B cell (primary cell): Measurements from ENCODE around the gene SH3BP2. TPM values are rescaled to one million over a fixed set of nuclear protein-coding genes. Genes with fewer than 3 reads are reported as not detected.

Source experiments
- ATAC-seq: fragments of 200-7000 bp; cut with Tn5 transposase; one replicate; pipeline ENCODE4 v1.10.0; 2021; ENCODE audit warnings: low read depth, mild to moderate bottlenecking, moderate number of reproducible peaks, moderate library complexity
- CTCF ChIA-PET: fragments of 350-600 bp; sonication (Branson Sonifier 250); formaldehyde crosslinking; loops from one replicate; lab custom pipeline; 2021; ENCODE audit warnings: antibody characterized with exemption, inconsistent platforms; lab: Charles Lee
- POLR2A ChIA-PET: fragments of 350-600 bp; sonication (Branson Sonifier 250); formaldehyde crosslinking; loops from one replicate; lab custom pipeline; 2021; ENCODE audit warnings: antibody characterized with exemption; lab: Charles Lee
- DNase-seq: peaks from one replicate; pipeline ENCODE4 v3.0.0; 2013
- H2AFZ ChIP-seq: 2 replicates; pipeline ENCODE4 v1.6.1; 2012; ENCODE audit warnings: mild to moderate bottlenecking, low read depth, low read length; ENCODE audit not compliant: insufficient read depth, poor library complexity, severe bottlenecking
- H3K27ac ChIP-seq, 2 donors: 1 replicate in 1 of 2; 2 replicates in 1 of 2; pipeline ENCODE4 v1.5.1; 2012 to 2013; ENCODE audit warnings: low read length in 2 of 2, mild to moderate bottlenecking in 2 of 2, moderate library complexity in 1 of 2
- H3K27me3 ChIP-seq, 4 experiments: fragments of 200-600 bp in 1 of 4; sonication (generic) in 1 of 4; replicated peaks in 1 of 4; 1 replicate in 2 of 4; 2 replicates in 2 of 4; pipeline versions ENCODE4 v1.6.1 to v1.7.0; 2013 to 2016; ENCODE audit warnings: low read length in 3 of 4, mild to moderate bottlenecking in 2 of 4, mixed read lengths in 1 of 4, moderate library complexity in 1 of 4; ENCODE audit not compliant: insufficient read depth in 4 of 4, control insufficient read depth in 3 of 4; ENCODE audit errors: control extremely low read depth in 1 of 4
- H3K36me3 ChIP-seq, 2 experiments: replicated peaks in 1 of 2; 1 replicate in 1 of 2; 2 replicates in 1 of 2; pipeline versions ENCODE4 v1.6.1 to v1.7.1; 2013; ENCODE audit warnings: low read length in 1 of 2; ENCODE audit not compliant: insufficient read depth in 2 of 2, control insufficient read depth in 1 of 2; ENCODE audit errors: control extremely low read depth in 1 of 2, extremely low read depth in 1 of 2
- H3K4me1 ChIP-seq, 2 donors: fragments of 200-600 bp in 1 of 2; sonication (generic) in 1 of 2; 1 replicate in 1 of 2; 2 replicates in 1 of 2; pipeline versions ENCODE4 v1.5.1 to v1.6.1; 2013 to 2017; ENCODE audit warnings: low read length in 2 of 2; ENCODE audit not compliant: control insufficient read depth in 2 of 2, insufficient read depth in 2 of 2
- H3K4me2 ChIP-seq: replicated peaks from 2 replicates; pipeline ENCODE3; 2012; ENCODE audit warnings: mild to moderate bottlenecking, low read depth, low read length; ENCODE audit not compliant: poor library complexity, severe bottlenecking
- H3K4me3 ChIP-seq, 5 experiments: fragments of 200-600 bp in 1 of 5; sonication (generic) in 1 of 5; 1 replicate in 3 of 5; 2 replicates in 2 of 5; pipeline versions ENCODE4 v1.5.1 to v1.7.0; 2011 to 2016; ENCODE audit warnings: low read length in 4 of 5, mild to moderate bottlenecking in 4 of 5, low read depth in 2 of 5, control low read depth in 1 of 5, moderate library complexity in 1 of 5; ENCODE audit not compliant: insufficient read depth in 1 of 5; ENCODE audit errors: control extremely low read depth in 1 of 5, extremely low read depth in 1 of 5
- H3K79me2 ChIP-seq: fragments of 200-600 bp; sonication (generic); one replicate; pipeline ENCODE4 v1.6.0; 2016; ENCODE audit warnings: low read length; ENCODE audit not compliant: control insufficient read depth, insufficient read depth
- H3K9ac ChIP-seq: fragments of 200-600 bp; sonication (generic); 2 replicates; pipeline ENCODE4 v1.6.1; 2017; ENCODE audit warnings: mild to moderate bottlenecking, low read length, moderate library complexity
- H3K9me3 ChIP-seq, 3 donors: one replicate each; pipeline versions ENCODE4 v1.6.1 to v1.7.1; 2013; ENCODE audit warnings: low read length in 2 of 3; ENCODE audit not compliant: control insufficient read depth in 2 of 3, insufficient read depth in 1 of 3; ENCODE audit errors: control extremely low read depth in 1 of 3
- H4K20me1 ChIP-seq: 2 replicates; pipeline ENCODE4 v1.6.0; 2012; ENCODE audit warnings: mild to moderate bottlenecking, low read length; ENCODE audit not compliant: insufficient read depth, control insufficient read depth, poor library complexity, severe bottlenecking
- H3K27ac Mint-ChIP-seq: one replicate; pipeline ENCODE4 v1.8.0; 2021; ENCODE audit warnings: mixed read lengths
- H3K27me3 Mint-ChIP-seq: one replicate; pipeline ENCODE4 v1.8.0; 2021; ENCODE audit warnings: mixed read lengths
- H3K4me1 Mint-ChIP-seq: one replicate; pipeline ENCODE4 v1.8.0; 2021; ENCODE audit warnings: mixed read lengths
- H3K4me3 Mint-ChIP-seq: one replicate; pipeline ENCODE4 v1.8.0; 2021; ENCODE audit warnings: mixed read lengths
- H3K9me3 Mint-ChIP-seq: one replicate; pipeline ENCODE4 v1.8.0; 2022; ENCODE audit warnings: mixed read lengths; ENCODE audit not compliant: insufficient read depth
- CTCF ChIP-seq: fragments of 200-600 bp; IDR thresholded peaks from one replicate; pipeline ENCODE4 v1.8.0; 2022; ENCODE audit warnings: antibody characterized with exemption, mild to moderate bottlenecking
- EZH2 ChIP-seq: IDR thresholded peaks from 2 replicates; pipeline ENCODE4 v1.6.1; 2012; ENCODE audit warnings: borderline replicate concordance, low read depth, mild to moderate bottlenecking, moderate library complexity, low read length; ENCODE audit not compliant: insufficient read depth, poor library complexity, severe bottlenecking
- WGBS: methylation state at CpG from one replicate; pipeline ENCODE4 v1.1.5; 2013; ENCODE audit warnings: missing lambda C conversion rate; ENCODE audit not compliant: insufficient coverage; 5-methylcytosine and 5-hydroxymethylcytosine counted together
- intact Hi-C: fragments of 100-400 bp; cut with micrococcal nuclease; formaldehyde crosslinking; loops from one replicate; pipeline ENCODE4 v1.10.0; 2022
- polyA plus RNA-seq: library from polyadenylated mRNA; depleted of rRNA; stranded (reverse); fragments of >200 nt; gene quantifications from 2 replicates; pipeline ENCODE4 v1.2.3, GENCODE V29; 2012
- total RNA-seq, 2 donors: library from RNA; stranded (reverse); fragments of 120-200 nt in 1 of 2; gene quantifications; 1 replicate in 1 of 2; 2 replicates in 1 of 2; pipeline versions ENCODE4 v1.2.3 to v1.2.4, GENCODE V29; 2013 to 2022

The SH3BP2 gene
- total and polyA plus RNA-seq, 2 donors (not counting 1 experiment from before 2014, with no cell fraction given), result 30.8 to 219 TPM

GRCh38 chr4:2763511-2763967 is 29.3 kb upstream of the SH3BP2 start:
- peak overlapping the region in 4 of 5 experiments; percentile 29 to 72 (median 52) for H3K4me3 ChIP-seq
- no peaks in the 10 kb centered on the region for H4K20me1 ChIP-seq
- peaks cover 0 to 3% (median 0%) of the 10 kb centered on the region in 3 donors for H3K9me3 ChIP-seq
- DNase-seq (no peak), ATAC-seq (no peak)
- H3K27me3 Mint-ChIP-seq, result no peaks in the 10 kb centered on the region
- H3K4me3 Mint-ChIP-seq, result peak overlapping the region; percentile 74
- H3K27me3 ChIP-seq, result no peaks in the 10 kb centered on the region
- WGBS, result 50% methylated on average over 23 of the region's 23 CpGs
- H3K9ac ChIP-seq, result peak overlapping the region; percentile 61
- peak overlapping the region; percentile 93 for H3K4me2 ChIP-seq
- H3K79me2 ChIP-seq, result no peaks in the 10 kb centered on the region
- ChIA-PET POLR2A (interaction anchor here (0.6 to 1.8 kb wide), 4 partner anchors 15 to 172 kb away, joined by 3 to 7 read pairs (median 4); no protein-coding TSS in a partner anchor), CTCF (interaction anchor here (0.6 to 2.6 kb wide), 34 partner anchors 14 to 278 kb away, joined by 3 to 19 read pairs (median 4); no protein-coding TSS in a partner anchor)
- H3K9me3 Mint-ChIP-seq, result no peaks in the 10 kb centered on the region
- intact Hi-C loops, result no loop called here
- H2AFZ ChIP-seq, result peak overlapping the region; percentile 78
- peak overlapping the region; percentile 15 for H3K27ac Mint-ChIP-seq
- H3K27ac ChIP-seq, result no peak overlapping the region
- H3K36me3 ChIP-seq, result no peaks in the 10 kb centered on the region
- H3K4me1 Mint-ChIP-seq, result peaks cover 14% of the 10 kb centered on the region
- H3K4me1 ChIP-seq, result peaks cover 5 to 21% of the 10 kb centered on the region in 2 donors
- no peak for TF ChIP-seq EZH2
- no peak for TF ChIP-seq CTCF

GRCh38 chr4:2765832-2766526 is 26.9 kb upstream of the SH3BP2 start:
- intact Hi-C loops, result loop anchor here (2.0 kb wide), 2 partner anchors 35 to 87 kb away; no protein-coding TSS in a partner anchor
- WGBS, result 94% methylated on average over 12 of the region's 12 CpGs
- H4K20me1 ChIP-seq, result no peaks in the 10 kb centered on the region
- H3K4me1 Mint-ChIP-seq, result peaks cover 16% of the 10 kb centered on the region
- H3K79me2 ChIP-seq, result no peaks in the 10 kb centered on the region
- ChIA-PET POLR2A (interaction anchor here (1.7 kb wide), 1 partner anchor 19 kb away, joined by 3 read pairs; no protein-coding TSS in a partner anchor), CTCF (interaction anchor here (0.8 kb wide), 1 partner anchor 34 kb away, joined by 5 read pairs; no protein-coding TSS in a partner anchor)
- no peak for TF ChIP-seq CTCF
- no peak for TF ChIP-seq EZH2
- no peak overlapping the region for H3K4me3 Mint-ChIP-seq
- H3K9me3 ChIP-seq, result peaks cover 0 to 8% (median 6%) of the 10 kb centered on the region in 3 donors
- no peak overlapping the region for H3K27ac ChIP-seq
- DNase-seq (no peak), ATAC-seq (no peak)
- no peaks in the 10 kb centered on the region for H3K9me3 Mint-ChIP-seq
- peak overlapping the region; percentile 32 for H3K27ac Mint-ChIP-seq
- no peak overlapping the region for H3K4me3 ChIP-seq
- H3K27me3 Mint-ChIP-seq, result no peaks in the 10 kb centered on the region
- no peak overlapping the region for H2AFZ ChIP-seq
- peaks cover 10 to 19% of the 10 kb centered on the region in 2 donors for H3K4me1 ChIP-seq
- no peaks in the 10 kb centered on the region for H3K27me3 ChIP-seq
- H3K9ac ChIP-seq, result no peak overlapping the region
- H3K4me2 ChIP-seq, result no peak overlapping the region
- no peaks in the 10 kb centered on the region for H3K36me3 ChIP-seq
